Adrenal gland (tissue), 5 donors: ENCODE data around the gene CNTN5.

Experiments used
- POLR2A ChIP-seq, 2 donors: fragments of 450-650 bp; IDR thresholded peaks; one replicate each; pipeline ENCODE4 v1.6.1; 2017; ENCODE audit warnings: antibody characterized with exemption in 2 of 2, mild to moderate bottlenecking in 2 of 2, moderate library complexity in 1 of 2
- TF ChIP-seq, protein P1 (sequence below), 6 experiments: fragments of 450-650 bp in 4 of 6; fragments of 200-600 bp in 2 of 6; sonication (generic) in 1 of 6; IDR thresholded peaks; 1 replicate in 5 of 6; 2 replicates in 1 of 6; pipeline versions ENCODE4 v1.5.1 to v1.8.0; 2016 to 2021; ENCODE audit warnings: antibody characterized with exemption in 6 of 6, mild to moderate bottlenecking in 2 of 6, moderate library complexity in 1 of 6
- donor health status: DM: no; HTN: no; CAD: no.

DNA sequence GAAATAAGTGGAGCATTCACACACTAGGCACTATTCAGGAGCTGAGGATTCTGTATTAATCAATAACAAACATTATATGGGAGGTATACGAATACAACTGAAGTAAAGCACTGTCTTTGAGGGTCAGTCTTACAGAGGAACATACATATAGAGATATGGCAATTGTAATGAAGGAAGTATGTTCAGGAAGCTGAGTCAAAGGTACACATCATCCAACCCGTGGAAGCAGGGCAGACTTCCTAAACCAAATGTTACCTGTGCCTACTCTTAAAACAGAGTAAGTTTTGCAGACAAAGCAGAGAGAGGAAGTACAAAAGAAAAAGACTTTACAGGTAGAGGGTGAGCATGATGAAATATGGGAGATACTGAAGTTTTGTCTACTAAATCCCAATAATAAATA is 1185.2 kb downstream of the CNTN5 start:
- TF ChIP-seq, protein P1, sequence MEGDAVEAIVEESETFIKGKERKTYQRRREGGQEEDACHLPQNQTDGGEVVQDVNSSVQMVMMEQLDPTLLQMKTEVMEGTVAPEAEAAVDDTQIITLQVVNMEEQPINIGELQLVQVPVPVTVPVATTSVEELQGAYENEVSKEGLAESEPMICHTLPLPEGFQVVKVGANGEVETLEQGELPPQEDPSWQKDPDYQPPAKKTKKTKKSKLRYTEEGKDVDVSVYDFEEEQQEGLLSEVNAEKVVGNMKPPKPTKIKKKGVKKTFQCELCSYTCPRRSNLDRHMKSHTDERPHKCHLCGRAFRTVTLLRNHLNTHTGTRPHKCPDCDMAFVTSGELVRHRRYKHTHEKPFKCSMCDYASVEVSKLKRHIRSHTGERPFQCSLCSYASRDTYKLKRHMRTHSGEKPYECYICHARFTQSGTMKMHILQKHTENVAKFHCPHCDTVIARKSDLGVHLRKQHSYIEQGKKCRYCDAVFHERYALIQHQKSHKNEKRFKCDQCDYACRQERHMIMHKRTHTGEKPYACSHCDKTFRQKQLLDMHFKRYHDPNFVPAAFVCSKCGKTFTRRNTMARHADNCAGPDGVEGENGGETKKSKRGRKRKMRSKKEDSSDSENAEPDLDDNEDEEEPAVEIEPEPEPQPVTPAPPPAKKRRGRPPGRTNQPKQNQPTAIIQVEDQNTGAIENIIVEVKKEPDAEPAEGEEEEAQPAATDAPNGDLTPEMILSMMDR (IDR thresholded peaks at IDR 0.05), result no peak
- TF ChIP-seq POLR2A (IDR thresholded peaks at IDR 0.05), result no peak
